Hematopoietic multipotent progenitor cell treated with erythropoietin and hydrocortisone succinate and interleukin-3 and kit ligand, for 15 days (in vitro differentiated cells): ENCODE results near the gene HINT3.
"Not testable (repeated sequence)": the region's sequence is repeated elsewhere in the genome, so short reads cannot be mapped to it uniquely, and the experiment has no call there.

Experiments used
- DNase-seq: peaks from one replicate; pipeline ENCODE4 v3.0.0-alpha.2; 2015; ENCODE audit warnings: low spot score

Gene HINT3

GRCh38 chr6:126002755-126003679 lies 46.4 kb downstream of the HINT3 start:
- no peak for DNase-seq

GRCh38 chr6:126007800-126008199 lies 51.2 kb downstream of the HINT3 start:
- no peak for DNase-seq

- DNase-seq, result no peak
These were observed 53.5 kb downstream of the HINT3 start for GRCh38 chr6:126010040-126010439.

GRCh38 chr6:126015863-126016262 lies 59.3 kb downstream of the HINT3 start:
- no peak for DNase-seq

GRCh38 chr6:126016591-126016990 lies 60.0 kb downstream of the HINT3 start:
- DNase-seq, result no peak

GRCh38 chr6:126017668-126018067 lies 61.1 kb downstream of the HINT3 start:
- DNase-seq, result no peak

- no peak for DNase-seq
These were observed 63.9 kb downstream of the HINT3 start for GRCh38 chr6:126020305-126021050.

- not testable (repeated sequence) for DNase-seq
These were observed 66.9 kb downstream of the HINT3 start for GRCh38 chr6:126023474-126023873.

- no peak for DNase-seq
These were observed 69.4 kb downstream of the HINT3 start for GRCh38 chr6:126026001-126026400.

- DNase-seq, result no peak
These were observed 71.0 kb downstream of the HINT3 start for GRCh38 chr6:126027601-126028000.
